Measurements from ENCODE around the gene CYREN. TPM values are rescaled to one million over a fixed set of nuclear protein-coding genes. Genes with fewer than 3 reads are reported as not detected.

CYREN gene
- total RNA-seq, 1 experiment from 2014 or later = 39.6 TPM

DNA sequence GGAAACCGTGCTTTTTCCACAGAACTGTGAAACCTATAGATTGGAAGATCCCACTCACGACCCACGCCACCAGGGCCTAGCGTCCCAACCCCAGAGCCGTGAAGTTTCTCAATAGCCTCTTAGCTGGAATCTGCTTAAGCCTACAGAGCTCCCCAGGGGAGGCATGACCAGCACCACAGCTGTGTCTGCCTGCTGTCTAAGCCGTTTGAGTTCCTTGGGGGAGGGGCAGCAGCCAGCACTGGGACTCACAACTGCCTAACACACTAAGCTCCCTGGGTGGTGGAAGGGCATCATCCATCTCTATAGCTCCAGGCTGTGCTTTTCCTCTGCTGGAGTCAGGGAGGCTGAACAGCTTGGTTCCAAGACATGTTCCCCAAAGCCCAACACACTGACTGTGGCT, 48.6 kb downstream of the CYREN start:
- no TSS peak for BruUV-seq (replicated peaks)
- Histone ChIP-seq H3K36me3 (ENCODE audit: insufficient read depth, low read length, poor library complexity, severe bottlenecking) (no peaks in the 10 kb centered on the region), H3K27me3 (replicated peaks; ENCODE audit: insufficient read depth, low read depth, low read length, poor library complexity) (no peaks in the 10 kb centered on the region), H3K27ac (ENCODE audit: low read depth, low read length, poor library complexity, severe bottlenecking) (no peak overlapping the region), H3K4me1 (ENCODE audit: insufficient read depth, low read length, poor library complexity, severe bottlenecking) (no peaks in the 10 kb centered on the region), H3K4me3 (ENCODE audit: low read depth, low read length, poor library complexity, severe bottlenecking) (no peak overlapping the region), H3K9me3 (ENCODE audit: low read depth, low read length, poor library complexity, severe bottlenecking) (peaks cover 8% of the 10 kb centered on the region)
- no peak for TF ChIP-seq EZH2 (IDR thresholded peaks at IDR 0.05; ENCODE audit: borderline replicate concordance, low read depth, low read length, poor library complexity, severe bottlenecking)
- TF ChIP-seq, protein P1, sequence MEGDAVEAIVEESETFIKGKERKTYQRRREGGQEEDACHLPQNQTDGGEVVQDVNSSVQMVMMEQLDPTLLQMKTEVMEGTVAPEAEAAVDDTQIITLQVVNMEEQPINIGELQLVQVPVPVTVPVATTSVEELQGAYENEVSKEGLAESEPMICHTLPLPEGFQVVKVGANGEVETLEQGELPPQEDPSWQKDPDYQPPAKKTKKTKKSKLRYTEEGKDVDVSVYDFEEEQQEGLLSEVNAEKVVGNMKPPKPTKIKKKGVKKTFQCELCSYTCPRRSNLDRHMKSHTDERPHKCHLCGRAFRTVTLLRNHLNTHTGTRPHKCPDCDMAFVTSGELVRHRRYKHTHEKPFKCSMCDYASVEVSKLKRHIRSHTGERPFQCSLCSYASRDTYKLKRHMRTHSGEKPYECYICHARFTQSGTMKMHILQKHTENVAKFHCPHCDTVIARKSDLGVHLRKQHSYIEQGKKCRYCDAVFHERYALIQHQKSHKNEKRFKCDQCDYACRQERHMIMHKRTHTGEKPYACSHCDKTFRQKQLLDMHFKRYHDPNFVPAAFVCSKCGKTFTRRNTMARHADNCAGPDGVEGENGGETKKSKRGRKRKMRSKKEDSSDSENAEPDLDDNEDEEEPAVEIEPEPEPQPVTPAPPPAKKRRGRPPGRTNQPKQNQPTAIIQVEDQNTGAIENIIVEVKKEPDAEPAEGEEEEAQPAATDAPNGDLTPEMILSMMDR (conservative IDR thresholded peaks at IDR 0.05; ENCODE audit: low read depth, low read length) = no peak
- intact Hi-C loops (cut with micrococcal nuclease; ENCODE audit: unreplicated experiment) = no loop called here
- POLR2A ChIA-PET (ENCODE audit: low non-redundant PET) = no interaction called here
- peak; percentile 34 for DNase-seq (ENCODE audit: low spot score)
- CTCF ChIA-PET = no interaction called here

DNA sequence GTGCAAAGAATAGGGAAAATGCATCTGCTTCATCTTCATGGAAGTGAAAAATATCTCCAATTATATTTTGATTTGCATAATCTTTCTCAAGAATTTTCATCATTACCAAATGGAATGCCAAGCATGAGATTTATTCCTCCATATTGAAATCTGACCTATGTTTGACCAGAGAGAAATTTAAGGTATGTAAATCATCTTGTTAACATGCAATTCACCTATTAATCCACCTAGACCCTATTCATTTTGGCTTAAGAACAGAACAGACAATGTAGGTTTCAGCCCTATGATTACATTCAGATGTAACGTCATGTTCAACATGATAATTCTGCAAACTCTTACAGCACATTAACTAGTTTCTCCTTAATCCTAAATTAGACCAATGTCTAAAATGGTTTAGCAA, 53.4 kb downstream of the CYREN start:
- no TSS peak for BruUV-seq (replicated peaks)
- no peaks in the 10 kb centered on the region for H3K4me1 ChIP-seq (ENCODE audit: insufficient read depth, low read length, poor library complexity, severe bottlenecking)
- ChIA-PET POLR2A (ENCODE audit: low non-redundant PET) (no interaction called here), CTCF (no interaction called here)
- H3K27ac ChIP-seq (ENCODE audit: low read depth, low read length, poor library complexity, severe bottlenecking) = no peak overlapping the region
- intact Hi-C loops (cut with micrococcal nuclease; ENCODE audit: unreplicated experiment) = loop anchor here (10.0 kb wide), 1 partner anchor 58 kb away; the partner anchor contains the start of gene CYREN
- no peak for TF ChIP-seq EZH2 (IDR thresholded peaks at IDR 0.05; ENCODE audit: borderline replicate concordance, low read depth, low read length, poor library complexity, severe bottlenecking)
- TF ChIP-seq, protein P1 (conservative IDR thresholded peaks at IDR 0.05; ENCODE audit: low read depth, low read length) = no peak
- peaks cover 8% of the 10 kb centered on the region for H3K9me3 ChIP-seq (ENCODE audit: low read depth, low read length, poor library complexity, severe bottlenecking)
- H3K4me3 ChIP-seq (ENCODE audit: low read depth, low read length, poor library complexity, severe bottlenecking) = no peak overlapping the region
- H3K27me3 ChIP-seq (replicated peaks; ENCODE audit: insufficient read depth, low read depth, low read length, poor library complexity) = no peaks in the 10 kb centered on the region
- DNase-seq (ENCODE audit: low spot score) = no peak
- no peaks in the 10 kb centered on the region for H3K36me3 ChIP-seq (ENCODE audit: insufficient read depth, low read length, poor library complexity, severe bottlenecking)

Small RNAs within 50 kb of the gene (microRNA-seq; reads per million reads assigned to microRNA genes)
- gene MIR6509 = not detected

Other genes with a start within 250 kb of the CYREN start
- 2.4 and 2.9 TPM in 2 replicates for gene AGBL3, start 184.2 kb downstream of the CYREN start, total RNA-seq (2021)
- gene TMEM140, start 22.6 kb downstream of the CYREN start, total RNA-seq (2021) = not detected in 2 replicates
- 7.0 and 9.8 TPM in 2 replicates for gene WDR91, start 40.8 kb upstream of the CYREN start, total RNA-seq (2021)
- gene STRA8, start 63.1 kb upstream of the CYREN start, total RNA-seq (2021) = not detected in 2 replicates